Panc1 (cell line): ENCODE measurements around the gene CAMKMT.

ENCODE experiments used
- POLR2AphosphoS5 ChIP-seq: IDR thresholded peaks from 2 replicates; pipeline ENCODE4 v1.6.1; 2012; ENCODE audit warnings: mild to moderate bottlenecking, low read depth, low read length, moderate library complexity
- SIN3A ChIP-seq: IDR thresholded peaks from 2 replicates; pipeline ENCODE4 v1.6.1; 2012; ENCODE audit warnings: low read depth, mild to moderate bottlenecking, low read length, moderate library complexity, borderline replicate concordance; ENCODE audit not compliant: insufficient read depth
- TF ChIP-seq, protein P1 (sequence below): fragments of 450-650 bp; IDR thresholded peaks from 2 replicates; pipeline ENCODE4 v1.5.1; 2017; ENCODE audit warnings: mild to moderate bottlenecking
- TF ChIP-seq, protein P2 (sequence below), 2 experiments: IDR thresholded peaks; 2 replicates each; pipeline ENCODE4 v1.6.1; 2011 to 2012; ENCODE audit warnings: low read depth in 2 of 2, control low read depth in 1 of 2, low read length in 1 of 2, mild to moderate bottlenecking in 1 of 2, moderate library complexity in 1 of 2; ENCODE audit not compliant: insufficient read depth in 1 of 2

DNA sequence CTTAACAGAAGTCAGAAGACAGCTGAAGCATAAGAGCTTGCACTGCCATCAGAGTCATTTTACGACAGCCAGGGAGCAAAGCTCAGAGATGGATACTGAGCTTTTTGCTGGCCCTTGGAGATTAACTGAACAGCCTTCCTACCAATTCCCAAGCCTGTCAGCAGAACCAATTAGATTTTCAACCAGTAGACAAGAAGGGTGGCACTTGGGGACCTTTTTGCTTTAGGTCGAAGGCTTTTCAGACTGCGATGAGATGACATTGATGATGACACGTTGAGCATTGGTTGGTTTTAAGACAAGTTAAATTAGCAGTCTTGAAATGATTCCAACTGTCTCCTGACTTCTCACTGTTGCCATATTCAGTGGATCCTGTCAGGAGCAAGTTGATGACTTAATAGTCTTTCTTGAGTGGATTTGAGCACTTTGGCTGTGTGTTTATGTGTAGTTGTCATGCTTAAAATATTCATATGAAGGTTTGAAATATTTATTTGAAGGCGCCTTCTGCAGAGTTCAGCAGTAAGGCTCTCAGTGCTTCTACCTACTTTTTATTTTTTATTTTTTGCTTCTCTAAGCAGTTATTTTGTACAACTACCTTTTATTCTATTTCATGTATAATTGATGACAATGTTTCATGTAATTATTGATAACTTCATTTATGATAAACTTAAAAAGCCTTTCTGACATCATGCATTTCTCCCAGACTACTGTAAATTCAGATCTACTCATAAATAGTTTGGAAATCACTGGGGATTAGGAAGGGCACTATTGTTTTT lies 256.7 kb downstream of the CAMKMT start:
- TF ChIP-seq, protein P1, sequence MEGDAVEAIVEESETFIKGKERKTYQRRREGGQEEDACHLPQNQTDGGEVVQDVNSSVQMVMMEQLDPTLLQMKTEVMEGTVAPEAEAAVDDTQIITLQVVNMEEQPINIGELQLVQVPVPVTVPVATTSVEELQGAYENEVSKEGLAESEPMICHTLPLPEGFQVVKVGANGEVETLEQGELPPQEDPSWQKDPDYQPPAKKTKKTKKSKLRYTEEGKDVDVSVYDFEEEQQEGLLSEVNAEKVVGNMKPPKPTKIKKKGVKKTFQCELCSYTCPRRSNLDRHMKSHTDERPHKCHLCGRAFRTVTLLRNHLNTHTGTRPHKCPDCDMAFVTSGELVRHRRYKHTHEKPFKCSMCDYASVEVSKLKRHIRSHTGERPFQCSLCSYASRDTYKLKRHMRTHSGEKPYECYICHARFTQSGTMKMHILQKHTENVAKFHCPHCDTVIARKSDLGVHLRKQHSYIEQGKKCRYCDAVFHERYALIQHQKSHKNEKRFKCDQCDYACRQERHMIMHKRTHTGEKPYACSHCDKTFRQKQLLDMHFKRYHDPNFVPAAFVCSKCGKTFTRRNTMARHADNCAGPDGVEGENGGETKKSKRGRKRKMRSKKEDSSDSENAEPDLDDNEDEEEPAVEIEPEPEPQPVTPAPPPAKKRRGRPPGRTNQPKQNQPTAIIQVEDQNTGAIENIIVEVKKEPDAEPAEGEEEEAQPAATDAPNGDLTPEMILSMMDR = no peak
- TF ChIP-seq SIN3A (no peak), POLR2AphosphoS5 (no peak)
- TF ChIP-seq, protein P2, sequence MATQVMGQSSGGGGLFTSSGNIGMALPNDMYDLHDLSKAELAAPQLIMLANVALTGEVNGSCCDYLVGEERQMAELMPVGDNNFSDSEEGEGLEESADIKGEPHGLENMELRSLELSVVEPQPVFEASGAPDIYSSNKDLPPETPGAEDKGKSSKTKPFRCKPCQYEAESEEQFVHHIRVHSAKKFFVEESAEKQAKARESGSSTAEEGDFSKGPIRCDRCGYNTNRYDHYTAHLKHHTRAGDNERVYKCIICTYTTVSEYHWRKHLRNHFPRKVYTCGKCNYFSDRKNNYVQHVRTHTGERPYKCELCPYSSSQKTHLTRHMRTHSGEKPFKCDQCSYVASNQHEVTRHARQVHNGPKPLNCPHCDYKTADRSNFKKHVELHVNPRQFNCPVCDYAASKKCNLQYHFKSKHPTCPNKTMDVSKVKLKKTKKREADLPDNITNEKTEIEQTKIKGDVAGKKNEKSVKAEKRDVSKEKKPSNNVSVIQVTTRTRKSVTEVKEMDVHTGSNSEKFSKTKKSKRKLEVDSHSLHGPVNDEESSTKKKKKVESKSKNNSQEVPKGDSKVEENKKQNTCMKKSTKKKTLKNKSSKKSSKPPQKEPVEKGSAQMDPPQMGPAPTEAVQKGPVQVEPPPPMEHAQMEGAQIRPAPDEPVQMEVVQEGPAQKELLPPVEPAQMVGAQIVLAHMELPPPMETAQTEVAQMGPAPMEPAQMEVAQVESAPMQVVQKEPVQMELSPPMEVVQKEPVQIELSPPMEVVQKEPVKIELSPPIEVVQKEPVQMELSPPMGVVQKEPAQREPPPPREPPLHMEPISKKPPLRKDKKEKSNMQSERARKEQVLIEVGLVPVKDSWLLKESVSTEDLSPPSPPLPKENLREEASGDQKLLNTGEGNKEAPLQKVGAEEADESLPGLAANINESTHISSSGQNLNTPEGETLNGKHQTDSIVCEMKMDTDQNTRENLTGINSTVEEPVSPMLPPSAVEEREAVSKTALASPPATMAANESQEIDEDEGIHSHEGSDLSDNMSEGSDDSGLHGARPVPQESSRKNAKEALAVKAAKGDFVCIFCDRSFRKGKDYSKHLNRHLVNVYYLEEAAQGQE (IDR thresholded peaks at IDR 0.05; ENCODE audit: insufficient read depth in 1 of 2, low read depth in 2 of 2, low read length in 1 of 2) = no peak
